Activated T-cell treated with anti-CD3 and anti-CD28 coated beads, Interleukin-2, amount 50 U/mL, for 72 hours (primary cell): Measurements from ENCODE around the gene NMT2. TPM values are rescaled to one million over a fixed set of nuclear protein-coding genes. Genes with fewer than 3 reads are reported as not detected.
A peak's percentile ranks its signal among the peaks of the same experiment; 100 is the strongest.

Source experiments
- ATAC-seq, 2 donors: fragments of 150-1000 bp; cut with Tn5 transposase; replicated peaks in 1 of 2; 2 replicates each; pipeline ENCODE4 v1.10.0; 2021; ENCODE audit warnings: moderate library complexity in 2 of 2, mild to moderate bottlenecking in 1 of 2
- DNase-seq, 2 donors: peaks; one replicate each; pipeline ENCODE4 v3.0.0; 2021 to 2022; ENCODE audit warnings: mixed read lengths in 1 of 2
- H3K27ac Mint-ChIP-seq: one replicate; pipeline ENCODE4 v1.8.0; 2022; ENCODE audit warnings: mild to moderate bottlenecking, moderate library complexity, mixed read lengths
- H3K27me3 Mint-ChIP-seq: one replicate; pipeline ENCODE4 v1.8.0; 2022; ENCODE audit warnings: low read depth, mixed read lengths
- H3K36me3 Mint-ChIP-seq, 2 donors: one replicate each; pipeline ENCODE4 v1.8.0; 2022; ENCODE audit warnings: mixed read lengths in 2 of 2, mild to moderate bottlenecking in 1 of 2; ENCODE audit not compliant: insufficient read depth in 2 of 2
- H3K4me1 Mint-ChIP-seq: one replicate; pipeline ENCODE4 v1.8.0; 2022; ENCODE audit warnings: low read depth, mixed read lengths
- H3K4me3 Mint-ChIP-seq, 2 donors: one replicate each; pipeline ENCODE4 v1.8.0; 2022; ENCODE audit warnings: mild to moderate bottlenecking in 2 of 2, mixed read lengths in 2 of 2, moderate library complexity in 2 of 2
- H3K9me3 Mint-ChIP-seq, 2 donors: one replicate each; pipeline ENCODE4 v1.8.0; 2022; ENCODE audit warnings: mixed read lengths in 2 of 2
- total RNA-seq, 2 donors: library from RNA; stranded (reverse); gene quantifications; one replicate each; pipeline ENCODE4 v1.2.3, GENCODE V29; 2022

Gene NMT2
- total RNA-seq, 2 donors from 2014 or later: 24.4 to 35.2 TPM

- ATAC-seq (peak in 1 of 2 donors; percentile 29), DNase-seq (no peak)
- Mint-ChIP-seq H3K27ac (no peak overlapping the region), H3K9me3 (no peaks in the 10 kb centered on the region), H3K4me1 (peaks cover 53% of the 10 kb centered on the region), H3K36me3 (peaks cover 0 to 7% of the 10 kb centered on the region in 2 donors), H3K27me3 (no peaks in the 10 kb centered on the region), H3K4me3 (no peak overlapping the region)
Observed at GRCh38 chr10:15147594-15148392, 20.7 kb downstream of the NMT2 start.

DNA sequence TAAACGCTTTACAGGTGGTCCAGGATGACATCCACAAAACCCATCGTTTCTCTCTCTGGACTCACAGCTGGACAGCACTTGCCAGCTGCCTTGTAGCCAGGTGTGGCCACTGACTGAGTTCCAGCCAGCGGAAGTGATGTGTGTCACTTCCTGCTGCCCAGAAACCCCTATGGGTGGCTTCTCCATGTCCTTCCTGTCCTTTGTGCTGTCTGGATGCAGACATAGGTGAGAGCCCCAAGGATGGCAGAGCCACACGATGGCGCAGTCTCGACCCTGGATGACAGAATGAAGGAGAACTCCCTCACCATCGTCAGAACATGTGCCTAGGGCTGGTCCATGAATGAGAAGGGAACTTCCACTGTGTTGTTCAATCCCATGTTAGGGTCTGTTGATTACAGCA, 22.1 kb downstream of the NMT2 start:
- DNase-seq (no peak), ATAC-seq (no peak)
- Mint-ChIP-seq H3K4me1 (peaks cover 54% of the 10 kb centered on the region), H3K27ac (no peak overlapping the region), H3K4me3 (no peak overlapping the region), H3K36me3 (peaks cover 0 to 3% of the 10 kb centered on the region in 2 donors), H3K9me3 (no peaks in the 10 kb centered on the region), H3K27me3 (no peaks in the 10 kb centered on the region)

GRCh38 chr10:15144788-15145187, 23.7 kb downstream of the NMT2 start:
- H3K4me1 Mint-ChIP-seq: peaks cover 70% of the 10 kb centered on the region
- H3K27ac Mint-ChIP-seq: no peak overlapping the region
- no peaks in the 10 kb centered on the region for H3K9me3 Mint-ChIP-seq
- no peaks in the 10 kb centered on the region for H3K27me3 Mint-ChIP-seq
- peaks cover 0 to 5% of the 10 kb centered on the region in 2 donors for H3K36me3 Mint-ChIP-seq
- ATAC-seq: no peak
- DNase-seq: no peak
- no peak overlapping the region for H3K4me3 Mint-ChIP-seq

- peak; percentile 91 to 92 for ATAC-seq
- H3K27me3 Mint-ChIP-seq: no peaks in the 10 kb centered on the region
- H3K9me3 Mint-ChIP-seq: no peaks in the 10 kb centered on the region
- H3K36me3 Mint-ChIP-seq: peaks cover 3 to 12% of the 10 kb centered on the region in 2 donors
- DNase-seq: peak; percentile 29 to 49
- H3K27ac Mint-ChIP-seq: peak overlapping the region; percentile 8
- H3K4me1 Mint-ChIP-seq: peaks cover 77% of the 10 kb centered on the region
- peak overlapping the region; percentile 84 to 90 for H3K4me3 Mint-ChIP-seq
Observed at GRCh38 chr10:15141136-15142054, 27.1 kb downstream of the NMT2 start.

DNA sequence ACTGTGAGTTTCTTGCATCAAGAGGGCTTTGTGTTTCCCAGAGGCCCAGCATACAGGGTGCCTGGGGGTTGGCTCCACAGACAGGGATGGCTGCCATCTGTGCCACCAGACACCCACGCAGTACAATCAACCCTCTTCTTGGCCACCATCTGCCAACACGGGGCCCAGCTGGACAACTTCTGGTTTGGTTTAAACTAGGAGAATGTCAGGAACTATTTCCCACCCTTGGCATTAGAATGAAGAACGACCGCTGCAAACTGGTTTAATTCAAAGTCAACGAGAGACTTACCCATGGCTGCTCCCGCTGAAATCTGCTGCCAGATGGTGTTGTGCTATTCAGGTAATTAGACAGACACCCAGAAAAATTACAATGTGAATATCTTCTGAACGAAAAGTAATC, 27.8 kb downstream of the NMT2 start:
- H3K27ac Mint-ChIP-seq: no peak overlapping the region
- no peaks in the 10 kb centered on the region for H3K9me3 Mint-ChIP-seq
- peaks cover 3 to 12% of the 10 kb centered on the region in 2 donors for H3K36me3 Mint-ChIP-seq
- no peak for DNase-seq
- no peaks in the 10 kb centered on the region for H3K27me3 Mint-ChIP-seq
- ATAC-seq: no peak
- H3K4me3 Mint-ChIP-seq: peak overlapping the region; percentile 84 to 90
- peaks cover 71% of the 10 kb centered on the region for H3K4me1 Mint-ChIP-seq

DNA sequence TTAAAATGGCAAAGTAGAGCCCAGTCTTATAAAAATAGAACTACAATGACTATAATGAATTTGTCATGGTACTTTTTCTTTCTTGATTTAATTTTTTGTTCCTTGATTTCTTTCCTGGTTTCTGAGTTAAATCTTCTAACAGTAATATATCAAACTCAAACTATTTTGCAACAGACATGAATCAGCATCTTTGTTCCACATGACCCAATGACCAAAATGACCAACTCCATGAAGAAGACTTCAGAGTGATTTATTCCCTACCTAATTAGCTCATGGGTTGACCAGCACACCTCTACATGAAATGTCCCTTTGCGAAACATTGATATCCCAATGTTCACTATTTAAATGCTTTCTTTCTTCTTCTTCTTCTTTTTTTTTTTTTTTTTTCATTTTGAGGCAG, 30.9 kb downstream of the NMT2 start:
- Mint-ChIP-seq H3K4me3 (no peak overlapping the region), H3K4me1 (peaks cover 40% of the 10 kb centered on the region), H3K27ac (peak overlapping the region; percentile 61), H3K27me3 (no peaks in the 10 kb centered on the region), H3K36me3 (peaks cover 3 to 23% of the 10 kb centered on the region in 2 donors), H3K9me3 (no peaks in the 10 kb centered on the region)
- ATAC-seq (no peak), DNase-seq (no peak)

- no peak for DNase-seq
- Mint-ChIP-seq H3K27me3 (no peaks in the 10 kb centered on the region), H3K9me3 (no peaks in the 10 kb centered on the region), H3K4me1 (peaks cover 34% of the 10 kb centered on the region), H3K27ac (no peak overlapping the region), H3K36me3 (peaks cover 3 to 23% of the 10 kb centered on the region in 2 donors), H3K4me3 (no peak overlapping the region)
- ATAC-seq: no peak
Observed at GRCh38 chr10:15137036-15137359, 31.5 kb downstream of the NMT2 start.

GRCh38 chr10:15136129-15137035, 32.1 kb downstream of the NMT2 start:
- H3K36me3 Mint-ChIP-seq: peaks cover 4 to 23% of the 10 kb centered on the region in 2 donors
- H3K4me3 Mint-ChIP-seq: no peak overlapping the region
- no peak for ATAC-seq
- H3K27ac Mint-ChIP-seq: peak overlapping the region; percentile 75
- peaks cover 27% of the 10 kb centered on the region for H3K4me1 Mint-ChIP-seq
- no peak for DNase-seq
- H3K9me3 Mint-ChIP-seq: no peaks in the 10 kb centered on the region
- H3K27me3 Mint-ChIP-seq: no peaks in the 10 kb centered on the region

DNA sequence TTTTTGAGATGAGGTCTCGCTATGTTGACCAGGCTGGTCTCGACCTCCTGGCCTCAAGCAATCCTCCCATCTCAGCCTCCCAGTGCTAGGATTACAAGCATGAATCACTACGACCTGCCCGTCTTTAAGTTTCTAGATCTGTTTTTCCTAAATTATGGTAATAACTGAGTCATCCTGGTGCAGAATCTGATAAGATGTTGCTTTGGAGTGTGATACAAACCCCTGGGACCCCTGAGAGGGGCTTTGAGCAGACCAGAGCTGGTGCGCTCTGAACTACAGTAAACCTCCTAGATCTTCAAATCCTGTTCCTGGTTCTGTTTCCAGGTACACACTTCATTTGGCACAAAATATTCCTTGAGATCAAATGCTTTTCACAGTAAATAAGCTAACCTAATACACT, 37.2 kb downstream of the NMT2 start:
- Mint-ChIP-seq H3K27me3 (no peaks in the 10 kb centered on the region), H3K4me1 (peaks cover 20% of the 10 kb centered on the region), H3K9me3 (no peaks in the 10 kb centered on the region), H3K4me3 (no peak overlapping the region), H3K36me3 (peaks cover 7 to 29% of the 10 kb centered on the region in 2 donors), H3K27ac (peak overlapping the region; percentile 65)
- ATAC-seq: no peak
- no peak for DNase-seq

DNA sequence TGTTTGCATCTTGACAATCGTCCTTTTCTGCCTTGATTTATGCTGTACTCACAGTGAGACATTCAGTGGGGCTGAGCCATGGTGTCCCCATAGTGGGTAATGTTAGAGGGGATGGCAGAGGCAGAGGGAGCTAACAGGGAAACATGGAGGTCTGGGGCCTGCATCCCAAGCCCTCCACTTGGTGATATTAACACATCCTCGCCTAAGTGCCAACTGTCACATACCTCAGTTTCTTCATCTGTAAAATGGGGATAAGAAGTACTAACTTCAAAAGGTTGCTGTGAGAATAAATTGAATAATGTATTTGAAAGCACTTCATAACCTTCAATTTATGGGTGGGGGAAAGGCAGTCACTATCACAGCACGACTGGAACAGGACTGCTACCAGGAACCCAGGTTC, 43.6 kb downstream of the NMT2 start:
- H3K27me3 Mint-ChIP-seq: no peaks in the 10 kb centered on the region
- DNase-seq (no peak), ATAC-seq (no peak)
- H3K27ac Mint-ChIP-seq: peak overlapping the region; percentile 42
- peaks cover 7 to 37% of the 10 kb centered on the region in 2 donors for H3K36me3 Mint-ChIP-seq
- peaks cover 54% of the 10 kb centered on the region for H3K4me1 Mint-ChIP-seq
- H3K4me3 Mint-ChIP-seq: peak overlapping the region in 1 of 2 donors; percentile 24
- H3K9me3 Mint-ChIP-seq: no peaks in the 10 kb centered on the region

- Mint-ChIP-seq H3K27ac (peak overlapping the region; percentile 97), H3K9me3 (no peaks in the 10 kb centered on the region), H3K4me1 (peaks cover 49% of the 10 kb centered on the region), H3K27me3 (no peaks in the 10 kb centered on the region), H3K4me3 (peak overlapping the region; percentile 66 to 70), H3K36me3 (peaks cover 7 to 38% of the 10 kb centered on the region in 2 donors)
- ATAC-seq (no peak), DNase-seq (no peak)
Observed at GRCh38 chr10:15124190-15124589, 44.3 kb downstream of the NMT2 start.

DNA sequence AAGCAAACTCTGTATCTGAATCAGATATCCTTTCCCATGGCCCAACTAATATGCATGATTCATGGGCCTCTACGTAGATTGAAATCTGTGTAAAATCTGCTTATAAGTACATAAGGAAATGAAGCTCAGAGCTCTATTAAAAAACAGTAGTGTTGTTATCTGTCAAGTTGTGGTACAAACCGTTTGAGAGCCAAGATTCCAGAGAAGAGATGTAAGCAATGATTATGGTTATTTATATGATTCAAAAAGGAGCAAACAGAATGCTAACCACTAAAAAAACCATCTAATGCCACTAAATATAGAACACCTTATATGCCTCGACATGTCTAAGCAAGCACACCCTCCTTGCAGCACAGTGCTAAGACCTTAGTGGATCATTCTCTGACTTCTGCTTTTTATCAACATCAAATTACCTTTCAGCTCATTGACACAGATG, 44.7 kb downstream of the NMT2 start:
- peak; percentile 84 to 87 for ATAC-seq
- Mint-ChIP-seq H3K27ac (peak overlapping the region; percentile 97), H3K4me3 (peak overlapping the region; percentile 66 to 70), H3K36me3 (peaks cover 7 to 38% of the 10 kb centered on the region in 2 donors), H3K4me1 (peaks cover 44% of the 10 kb centered on the region), H3K9me3 (no peaks in the 10 kb centered on the region), H3K27me3 (no peaks in the 10 kb centered on the region)
- DNase-seq: no peak
